GM13977 (cell line): Measurements from ENCODE around the gene GIPC3.

Experiments used
- DNase-seq: peaks from one replicate; pipeline ENCODE4 v3.0.0; 2012; ENCODE audit warnings: low spot score
- in situ Hi-C: fragments of 300-500 bp; cut with MboI; formaldehyde crosslinking; loops from one replicate; pipeline ENCODE4 v1.12.0; 2022; ENCODE audit warnings: low sequenced_read_pairs, low pct_unique_long_range_greater_than_20kb, mixed read lengths, inconsistent platforms; ENCODE audit not compliant: unreplicated experiment
- TF ChIP-seq, protein P1 (sequence below): IDR thresholded peaks from 2 replicates; pipeline ENCODE4 v1.5.1; 2012; ENCODE audit warnings: mild to moderate bottlenecking, control low read depth; ENCODE audit not compliant: insufficient read depth; ENCODE audit errors: extremely low read depth, missing control alignments

The GIPC3 gene

DNA sequence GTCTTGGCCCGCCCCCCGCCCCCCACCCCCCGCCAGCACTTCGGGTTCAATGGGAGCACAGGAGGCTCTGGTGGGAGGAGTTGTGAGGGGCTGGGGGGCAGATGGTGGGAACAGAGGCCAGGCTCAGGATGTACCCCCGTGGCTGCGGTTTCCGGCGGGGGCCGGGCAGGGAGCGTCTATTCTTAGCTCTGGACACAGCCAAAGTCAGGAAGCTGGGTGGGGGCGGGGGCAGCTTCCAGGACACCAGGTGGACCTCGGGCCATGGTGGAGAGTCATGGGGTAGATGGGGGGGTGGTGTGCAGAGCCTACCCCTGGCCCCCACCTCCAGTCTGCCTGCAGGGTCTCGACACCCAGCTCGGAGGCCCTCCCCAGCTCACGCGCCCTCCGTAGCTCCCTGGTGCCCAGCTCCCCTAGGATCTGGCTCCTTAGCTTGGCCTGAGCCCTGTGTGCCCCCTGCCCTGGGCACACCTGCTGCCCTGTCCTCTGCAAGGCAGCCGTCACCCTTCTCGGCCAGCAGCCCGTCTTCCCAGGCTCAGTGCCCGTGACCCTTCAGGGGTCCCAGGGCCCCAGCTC, 23.6 kb downstream of the GIPC3 start:
- in situ Hi-C loops: no loop called here
- TF ChIP-seq, protein P1, sequence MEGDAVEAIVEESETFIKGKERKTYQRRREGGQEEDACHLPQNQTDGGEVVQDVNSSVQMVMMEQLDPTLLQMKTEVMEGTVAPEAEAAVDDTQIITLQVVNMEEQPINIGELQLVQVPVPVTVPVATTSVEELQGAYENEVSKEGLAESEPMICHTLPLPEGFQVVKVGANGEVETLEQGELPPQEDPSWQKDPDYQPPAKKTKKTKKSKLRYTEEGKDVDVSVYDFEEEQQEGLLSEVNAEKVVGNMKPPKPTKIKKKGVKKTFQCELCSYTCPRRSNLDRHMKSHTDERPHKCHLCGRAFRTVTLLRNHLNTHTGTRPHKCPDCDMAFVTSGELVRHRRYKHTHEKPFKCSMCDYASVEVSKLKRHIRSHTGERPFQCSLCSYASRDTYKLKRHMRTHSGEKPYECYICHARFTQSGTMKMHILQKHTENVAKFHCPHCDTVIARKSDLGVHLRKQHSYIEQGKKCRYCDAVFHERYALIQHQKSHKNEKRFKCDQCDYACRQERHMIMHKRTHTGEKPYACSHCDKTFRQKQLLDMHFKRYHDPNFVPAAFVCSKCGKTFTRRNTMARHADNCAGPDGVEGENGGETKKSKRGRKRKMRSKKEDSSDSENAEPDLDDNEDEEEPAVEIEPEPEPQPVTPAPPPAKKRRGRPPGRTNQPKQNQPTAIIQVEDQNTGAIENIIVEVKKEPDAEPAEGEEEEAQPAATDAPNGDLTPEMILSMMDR: no peak
- DNase-seq: no peak

DNA sequence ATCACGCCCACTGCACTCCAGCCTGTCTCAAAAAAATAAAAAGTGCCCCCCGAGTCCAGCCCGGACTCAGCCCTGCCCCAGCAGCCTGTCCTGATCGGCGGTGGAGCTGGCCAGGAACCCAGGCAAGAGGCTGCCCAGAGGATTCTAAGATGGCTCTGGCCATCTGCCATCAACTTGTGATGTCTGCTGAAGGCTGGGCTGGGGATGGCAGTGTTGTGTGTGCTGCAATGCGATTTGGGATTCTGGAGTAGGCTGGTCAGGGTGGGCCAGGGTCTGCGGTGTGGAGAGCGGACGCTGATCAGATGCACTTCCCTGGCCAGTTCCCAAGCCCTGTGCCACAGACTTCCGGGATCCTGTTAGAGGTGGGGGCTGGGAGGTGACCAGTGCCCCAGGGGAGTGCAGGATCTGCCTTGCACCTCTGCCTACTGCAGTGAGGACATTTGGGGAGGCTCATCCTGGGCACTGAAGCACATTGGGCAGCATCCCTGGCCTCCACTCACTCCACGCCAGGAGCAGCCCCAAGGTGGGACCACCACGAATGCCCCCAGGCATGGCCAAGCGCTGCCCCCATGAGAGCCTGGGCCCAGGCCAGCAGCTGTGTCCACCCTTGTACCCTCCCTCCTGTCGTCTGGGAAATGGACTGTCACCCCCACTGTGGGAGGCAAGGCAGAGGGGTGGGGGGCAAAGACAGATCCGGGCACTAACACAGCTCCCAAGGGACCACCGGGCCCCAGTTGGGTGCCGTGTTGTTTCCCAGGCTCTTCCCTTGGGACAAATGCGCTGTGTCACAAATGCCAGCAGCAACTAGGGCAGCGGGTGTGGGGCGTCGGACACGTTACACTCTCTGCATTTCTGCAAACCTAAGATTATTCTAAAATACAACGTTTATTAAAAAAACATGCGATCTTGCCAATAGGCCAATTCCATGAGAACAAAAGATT, 24.8 kb downstream of the GIPC3 start:
- TF ChIP-seq, protein P1: no peak
- in situ Hi-C loops: no loop called here
- DNase-seq: no peak

DNA sequence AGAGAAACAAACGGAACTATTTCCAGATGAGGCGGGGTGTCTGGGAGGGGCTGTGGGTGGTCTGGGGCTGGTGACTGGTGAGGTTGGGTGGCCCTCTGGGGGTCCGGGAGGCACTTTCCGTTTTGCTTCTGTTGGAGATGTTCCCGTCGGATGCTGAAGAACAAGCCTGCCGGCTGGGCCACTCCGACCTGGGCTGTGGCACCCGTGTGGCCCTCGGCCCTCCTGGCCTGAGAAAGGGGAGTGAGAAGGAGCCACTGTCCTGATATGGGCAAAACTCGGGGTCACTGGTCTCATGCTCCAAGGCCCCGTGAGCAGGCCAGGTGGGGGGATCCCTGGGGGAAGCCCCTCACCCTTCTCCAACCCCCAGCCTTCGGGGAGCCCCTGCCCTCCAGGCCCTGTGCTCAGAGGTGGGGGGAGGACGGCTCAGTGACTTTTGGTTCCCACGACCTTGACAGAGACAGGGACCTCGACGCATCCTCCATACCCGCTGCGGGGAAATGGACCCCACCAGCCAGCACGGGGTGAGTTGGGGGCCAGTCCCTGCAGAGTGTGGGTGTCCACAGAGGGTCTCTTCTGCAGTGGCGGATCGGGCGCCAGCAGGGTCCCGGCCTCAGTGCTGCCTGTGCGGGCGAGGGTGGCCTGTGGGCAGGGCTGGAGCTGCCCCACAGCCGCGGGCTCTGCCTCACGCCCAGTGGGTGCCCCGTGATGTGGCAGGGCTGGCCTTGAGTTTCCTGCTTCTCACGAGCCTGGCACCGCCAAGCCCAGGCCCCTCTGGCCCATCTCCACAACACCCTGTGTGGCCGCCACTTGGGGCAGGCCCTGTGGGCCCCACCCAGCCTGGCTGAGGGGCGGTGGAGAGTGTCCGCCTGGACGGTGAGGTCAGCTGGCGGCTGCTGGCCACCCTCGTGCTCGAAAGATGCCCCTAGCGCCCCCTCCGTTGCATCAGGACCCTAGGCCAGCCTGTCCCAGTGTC, 25.8 kb downstream of the GIPC3 start:
- DNase-seq: no peak
- TF ChIP-seq, protein P1: no peak
- in situ Hi-C loops: no loop called here

GRCh38 chr19:3611841-3612240, 26.6 kb downstream of the GIPC3 start:
- no peak for DNase-seq
- in situ Hi-C loops: no loop called here
- TF ChIP-seq, protein P1: no peak

DNA sequence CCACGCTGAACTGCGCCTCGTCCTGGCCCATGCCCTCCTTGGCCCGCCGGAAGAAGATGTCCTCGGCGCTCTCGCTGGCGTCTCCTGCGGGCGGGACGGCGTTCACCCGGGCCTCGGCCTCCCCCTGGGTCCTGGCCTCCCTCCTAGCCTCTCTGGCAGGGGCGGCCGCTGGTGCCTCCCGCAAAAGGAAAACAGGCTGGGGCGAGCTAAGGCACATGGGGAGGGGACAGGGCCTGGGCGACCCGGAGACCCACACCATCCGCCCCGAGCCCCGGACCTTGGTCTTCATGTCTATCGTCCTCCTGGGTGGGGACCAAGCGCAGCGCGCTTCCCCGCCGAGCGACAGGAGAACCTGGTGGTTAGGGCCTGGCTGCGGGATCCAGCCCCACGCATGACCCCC, 27.1 kb downstream of the GIPC3 start:
- in situ Hi-C loops: no loop called here
- TF ChIP-seq, protein P1: no peak

More for the DNA sequence above, 27.1 kb downstream of the GIPC3 start:
- no peak for DNase-seq
